ENCODE results near the gene CORO2A. TPM values are rescaled to one million over a fixed set of nuclear protein-coding genes. Genes with fewer than 3 reads are reported as not detected.

Gene CORO2A
- total and polyA plus RNA-seq, 2 of the 13 experiments (the other 11 are each of a cell fraction or from before 2014, with no cell fraction given) = 14.4 to 15.3 TPM

- TF ChIP-seq ZNF136 (CRISPR knock-in tag; IDR thresholded peaks at IDR 0.05; ENCODE audit: low read depth) (no peak), CAMTA2 (CRISPR knock-in tag; IDR thresholded peaks at IDR 0.05; ENCODE audit: borderline replicate concordance) (no peak), HOXA5 (CRISPR knock-in tag; IDR thresholded peaks at IDR 0.05) (no peak), ZNF205 (CRISPR knock-in tag; IDR thresholded peaks at IDR 0.05) (0 out of 2 replicates have a peak, but pooled peaks have one; percentile 29), ZNF878 (CRISPR knock-in tag; IDR thresholded peaks at IDR 0.05) (no peak), ZNF446 (CRISPR knock-in tag; IDR thresholded peaks at IDR 0.05) (no peak), ZNF670 (CRISPR knock-in tag; IDR thresholded peaks at IDR 0.05; ENCODE audit: borderline replicate concordance) (no peak), ZNF629 (CRISPR knock-in tag; conservative IDR thresholded peaks at IDR 0.05) (no peak), NFATC3 (CRISPR knock-in tag; IDR thresholded peaks at IDR 0.05) (no peak), ZNF713 (CRISPR knock-in tag; IDR thresholded peaks at IDR 0.05) (no peak), ZNF160 (CRISPR knock-in tag; IDR thresholded peaks at IDR 0.05) (no peak), NFRKB (IDR thresholded peaks at IDR 0.05) (no peak), GATAD2A (CRISPR knock-in tag; IDR thresholded peaks at IDR 0.05) (peak; percentile 59), ZNF30 (CRISPR knock-in tag; IDR thresholded peaks at IDR 0.05) (no peak), ATF3 (CRISPR knock-in tag; IDR thresholded peaks at IDR 0.05) (no peak), STAT5B (CRISPR knock-in tag; IDR thresholded peaks at IDR 0.05) (no peak), SSRP1 (CRISPR knock-in tag; IDR thresholded peaks at IDR 0.05) (no peak), ZKSCAN5 (CRISPR knock-in tag; IDR thresholded peaks at IDR 0.05) (no peak), CREB3 (CRISPR knock-in tag; IDR thresholded peaks at IDR 0.05) (no peak), CBFB (CRISPR knock-in tag; IDR thresholded peaks at IDR 0.05) (no peak), ZNF598 (CRISPR knock-in tag; IDR thresholded peaks at IDR 0.05; ENCODE audit: borderline replicate concordance) (no peak), SKI (IDR thresholded peaks at IDR 0.05; ENCODE audit: partially characterized antibody) (no peak)
- TF ChIP-seq, protein P1, sequence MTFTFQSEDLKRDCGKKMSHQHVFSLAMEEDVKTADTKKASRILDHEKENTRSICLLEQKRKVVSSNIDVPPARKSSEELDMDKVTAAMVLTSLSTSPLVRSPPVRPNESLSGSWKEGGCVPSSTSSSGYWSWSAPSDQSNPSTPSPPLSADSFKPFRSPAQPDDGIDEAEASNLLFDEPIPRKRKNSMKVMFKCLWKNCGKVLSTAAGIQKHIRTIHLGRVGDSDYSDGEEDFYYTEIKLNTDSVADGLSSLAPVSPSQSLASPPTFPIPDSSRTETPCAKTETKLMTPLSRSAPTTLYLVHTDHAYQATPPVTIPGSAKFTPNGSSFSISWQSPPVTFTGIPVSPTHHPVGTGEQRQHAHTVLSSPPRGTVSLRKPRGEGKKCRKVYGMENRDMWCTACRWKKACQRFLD (CRISPR knock-in tag; IDR thresholded peaks at IDR 0.05; ENCODE audit: borderline replicate concordance) = no peak
- TF ChIP-seq, protein P2, sequence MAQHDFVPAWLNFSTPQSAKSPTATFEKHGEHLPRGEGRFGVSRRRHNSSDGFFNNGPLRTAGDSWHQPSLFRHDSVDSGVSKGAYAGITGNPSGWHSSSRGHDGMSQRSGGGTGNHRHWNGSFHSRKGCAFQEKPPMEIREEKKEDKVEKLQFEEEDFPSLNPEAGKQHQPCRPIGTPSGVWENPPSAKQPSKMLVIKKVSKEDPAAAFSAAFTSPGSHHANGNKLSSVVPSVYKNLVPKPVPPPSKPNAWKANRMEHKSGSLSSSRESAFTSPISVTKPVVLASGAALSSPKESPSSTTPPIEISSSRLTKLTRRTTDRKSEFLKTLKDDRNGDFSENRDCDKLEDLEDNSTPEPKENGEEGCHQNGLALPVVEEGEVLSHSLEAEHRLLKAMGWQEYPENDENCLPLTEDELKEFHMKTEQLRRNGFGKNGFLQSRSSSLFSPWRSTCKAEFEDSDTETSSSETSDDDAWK (CRISPR knock-in tag; IDR thresholded peaks at IDR 0.05) = no peak
- TF ChIP-seq, protein P3, sequence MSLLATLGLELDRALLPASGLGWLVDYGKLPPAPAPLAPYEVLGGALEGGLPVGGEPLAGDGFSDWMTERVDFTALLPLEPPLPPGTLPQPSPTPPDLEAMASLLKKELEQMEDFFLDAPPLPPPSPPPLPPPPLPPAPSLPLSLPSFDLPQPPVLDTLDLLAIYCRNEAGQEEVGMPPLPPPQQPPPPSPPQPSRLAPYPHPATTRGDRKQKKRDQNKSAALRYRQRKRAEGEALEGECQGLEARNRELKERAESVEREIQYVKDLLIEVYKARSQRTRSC (CRISPR knock-in tag; IDR thresholded peaks at IDR 0.05; ENCODE audit: low read depth) = no peak
- TF ChIP-seq, protein P4, sequence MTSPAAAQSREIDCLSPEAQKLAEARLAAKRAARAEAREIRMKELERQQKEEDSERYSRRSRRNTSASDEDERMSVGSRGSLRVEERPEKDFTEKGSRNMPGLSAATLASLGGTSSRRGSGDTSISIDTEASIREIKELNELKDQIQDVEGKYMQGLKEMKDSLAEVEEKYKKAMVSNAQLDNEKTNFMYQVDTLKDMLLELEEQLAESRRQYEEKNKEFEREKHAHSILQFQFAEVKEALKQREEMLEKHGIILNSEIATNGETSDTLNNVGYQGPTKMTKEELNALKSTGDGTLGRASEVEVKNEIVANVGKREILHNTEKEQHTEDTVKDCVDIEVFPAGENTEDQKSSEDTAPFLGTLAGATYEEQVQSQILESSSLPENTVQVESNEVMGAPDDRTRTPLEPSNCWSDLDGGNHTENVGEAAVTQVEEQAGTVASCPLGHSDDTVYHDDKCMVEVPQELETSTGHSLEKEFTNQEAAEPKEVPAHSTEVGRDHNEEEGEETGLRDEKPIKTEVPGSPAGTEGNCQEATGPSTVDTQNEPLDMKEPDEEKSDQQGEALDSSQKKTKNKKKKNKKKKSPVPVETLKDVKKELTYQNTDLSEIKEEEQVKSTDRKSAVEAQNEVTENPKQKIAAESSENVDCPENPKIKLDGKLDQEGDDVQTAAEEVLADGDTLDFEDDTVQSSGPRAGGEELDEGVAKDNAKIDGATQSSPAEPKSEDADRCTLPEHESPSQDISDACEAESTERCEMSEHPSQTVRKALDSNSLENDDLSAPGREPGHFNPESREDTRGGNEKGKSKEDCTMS (CRISPR knock-in tag; conservative IDR thresholded peaks at IDR 0.05) = no peak
Measured at GRCh38 chr9:98142182-98142907, 50.1 kb downstream of the CORO2A start (continued).

Data from HepG2 (cell line).